Measurements from ENCODE around the gene SMIM8.
"Not testable (repeated sequence)": the region's sequence is repeated elsewhere in the genome, so short reads cannot be mapped to it uniquely, and the experiment has no call there.

Gene SMIM8, protein sequence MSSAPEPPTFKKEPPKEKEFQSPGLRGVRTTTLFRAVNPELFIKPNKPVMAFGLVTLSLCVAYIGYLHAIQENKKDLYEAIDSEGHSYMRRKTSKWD

DNA sequence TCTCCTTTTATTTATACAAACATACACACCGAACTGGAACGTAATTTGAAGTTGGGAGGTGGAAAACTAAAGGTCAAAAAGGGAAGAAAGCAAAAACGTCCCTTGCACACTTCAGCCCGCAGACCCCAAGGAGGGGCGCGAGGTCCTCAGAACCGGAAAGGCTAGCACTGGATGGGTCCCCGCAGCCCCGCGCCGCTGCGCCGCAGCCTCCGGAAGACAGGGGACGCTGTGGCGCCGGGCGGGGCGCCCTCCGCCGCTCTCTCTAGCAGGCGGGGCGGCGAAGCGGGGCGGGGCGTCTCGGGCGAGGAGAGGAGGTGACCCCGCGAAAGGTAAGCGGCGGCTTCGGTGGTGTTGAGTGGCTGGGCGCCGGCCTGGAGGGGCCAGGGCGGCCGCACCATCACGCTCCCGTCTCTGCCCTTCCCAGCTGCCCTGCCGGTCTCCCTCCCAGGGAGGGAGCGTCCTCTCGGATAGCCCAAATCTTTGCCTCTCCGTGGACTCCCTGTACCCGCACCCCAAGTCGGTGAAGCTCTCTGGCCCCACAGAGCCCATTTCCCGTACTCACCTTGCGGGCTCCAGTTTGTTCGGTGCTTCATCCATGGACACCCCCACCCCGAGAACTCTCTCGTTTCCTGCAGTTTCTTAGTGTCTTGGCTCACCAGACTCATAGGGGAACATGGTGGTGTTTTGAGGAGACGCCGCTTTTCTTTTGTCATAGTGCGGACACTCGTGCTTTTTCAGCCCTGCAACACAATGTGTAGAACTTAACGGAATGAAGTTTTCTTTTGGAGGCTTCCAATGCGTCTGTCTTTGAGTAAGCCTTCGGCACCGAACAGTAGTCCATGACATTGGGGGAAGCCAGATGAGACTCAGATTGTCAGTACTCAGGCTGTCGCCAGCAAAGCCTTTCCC lies at the start of gene SMIM8:
Gene SMIM8 (plus strand): TSS at position 285 of the 909 bp plus-strand sequence. CDS start 14,444 bp downstream, outside the sequence.
- peak; percentile 92 for DNase-seq (ENCODE audit: low spot score)

DNA sequence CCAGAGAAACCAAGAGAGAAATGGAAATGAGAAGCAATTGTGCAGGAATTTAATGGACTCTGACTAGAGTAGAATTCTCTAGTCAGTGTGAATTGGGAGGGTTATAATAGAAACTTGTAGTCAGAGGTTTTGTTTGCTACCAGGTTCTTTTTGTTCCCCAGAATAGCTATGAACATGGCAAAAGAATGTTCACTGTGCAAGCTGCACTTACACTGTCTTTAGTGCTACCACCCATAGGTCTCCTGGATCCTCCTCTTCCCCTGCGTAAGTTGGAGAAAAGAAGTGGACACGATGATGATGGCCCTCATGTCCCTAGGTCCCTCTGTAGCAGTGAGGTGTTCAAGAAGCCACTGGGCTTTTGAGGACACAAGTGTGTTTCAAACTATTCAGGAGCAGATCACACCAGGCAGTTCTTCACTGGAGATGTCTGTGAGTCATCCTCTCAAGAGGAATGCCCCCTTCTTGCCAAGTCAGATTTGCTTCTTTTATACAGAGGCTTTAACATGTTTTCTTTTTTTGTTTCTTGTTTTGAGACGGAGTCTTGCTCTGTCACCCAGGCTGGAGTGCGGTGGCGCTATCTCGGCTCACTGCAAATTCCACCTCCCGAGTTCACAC lies 47.6 kb upstream of the SMIM8 start:
- peak; percentile 69 for DNase-seq (ENCODE audit: low spot score)

DNA sequence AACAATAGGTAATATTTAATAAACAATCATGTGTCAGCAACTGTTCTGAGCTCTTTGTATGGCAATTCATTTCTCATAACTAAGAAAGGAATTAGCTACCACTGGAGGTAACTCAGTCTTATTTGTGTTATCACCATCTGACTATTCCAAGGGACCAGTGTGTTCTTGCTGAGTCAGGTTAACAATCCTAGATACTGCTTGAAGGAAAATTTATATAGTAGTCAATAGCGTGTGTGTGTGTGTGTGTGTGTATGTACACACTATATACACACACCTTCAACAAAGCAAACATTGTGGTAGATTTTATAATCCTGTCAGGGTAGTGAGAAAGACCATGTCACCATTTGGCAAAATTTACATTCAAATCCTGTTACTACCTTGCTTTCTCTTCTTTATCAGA lies 45.8 kb upstream of the SMIM8 start:
- DNase-seq (ENCODE audit: low spot score): no peak

DNA sequence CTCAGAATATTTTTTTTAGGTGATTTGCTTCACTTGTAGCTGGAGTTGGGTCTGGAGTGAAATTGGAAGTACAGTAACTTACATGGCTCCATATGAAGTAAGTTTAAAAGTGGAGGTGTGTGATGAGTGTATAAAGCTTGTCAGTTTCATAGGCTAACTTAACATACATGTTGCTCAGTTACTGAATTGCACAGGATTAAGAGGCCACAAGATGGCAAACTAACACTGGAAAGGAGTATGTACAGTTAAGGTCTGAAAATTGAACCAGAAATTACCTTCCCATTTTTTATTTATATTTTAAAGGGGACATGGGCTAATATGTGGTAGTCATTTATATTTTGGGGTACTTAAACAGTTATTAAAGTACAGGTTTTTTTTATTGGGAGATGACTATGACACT lies 45.3 kb upstream of the SMIM8 start:
- no peak for DNase-seq (ENCODE audit: low spot score)

DNA sequence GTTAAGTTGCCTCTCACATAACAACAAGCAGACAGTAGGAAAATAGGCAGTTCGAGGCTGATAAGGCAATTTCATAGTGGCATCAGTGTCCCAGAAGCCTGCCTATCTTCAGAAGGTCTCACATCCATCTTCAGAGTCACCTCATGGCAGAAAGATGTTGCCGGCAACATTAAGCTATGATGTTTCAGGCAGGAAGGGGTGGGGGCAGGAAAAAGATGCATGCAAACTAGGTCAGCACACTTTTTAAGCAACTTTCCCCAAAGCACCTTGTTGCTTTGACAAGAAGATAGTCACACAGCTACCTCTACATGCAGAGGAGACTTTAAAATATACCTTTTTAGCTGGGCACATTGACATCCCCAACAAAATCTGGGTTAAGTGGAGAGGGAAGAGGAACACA lies 43.2 kb upstream of the SMIM8 start:
- no peak for DNase-seq (ENCODE audit: low spot score)

DNA sequence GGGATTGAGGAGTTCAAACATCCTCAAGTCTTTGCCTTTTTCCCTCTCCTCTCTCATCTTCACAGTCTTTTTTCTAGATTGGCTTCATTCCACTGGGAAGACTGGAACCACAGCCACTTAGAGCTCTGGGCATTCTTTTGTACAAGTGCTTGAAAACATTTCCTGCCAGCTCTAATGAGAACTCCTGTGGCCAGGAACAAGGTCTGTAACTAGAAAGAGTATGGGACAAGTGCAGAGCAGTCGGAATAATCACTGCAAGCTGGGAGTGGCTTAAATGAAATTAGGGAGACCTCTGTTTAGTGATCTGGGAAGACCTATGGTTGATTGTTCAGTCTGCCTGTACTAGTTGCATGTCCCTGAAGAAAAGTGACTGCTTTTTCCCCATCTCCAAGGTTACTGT lies 41.0 kb upstream of the SMIM8 start:
- no peak for DNase-seq (ENCODE audit: low spot score)

DNA sequence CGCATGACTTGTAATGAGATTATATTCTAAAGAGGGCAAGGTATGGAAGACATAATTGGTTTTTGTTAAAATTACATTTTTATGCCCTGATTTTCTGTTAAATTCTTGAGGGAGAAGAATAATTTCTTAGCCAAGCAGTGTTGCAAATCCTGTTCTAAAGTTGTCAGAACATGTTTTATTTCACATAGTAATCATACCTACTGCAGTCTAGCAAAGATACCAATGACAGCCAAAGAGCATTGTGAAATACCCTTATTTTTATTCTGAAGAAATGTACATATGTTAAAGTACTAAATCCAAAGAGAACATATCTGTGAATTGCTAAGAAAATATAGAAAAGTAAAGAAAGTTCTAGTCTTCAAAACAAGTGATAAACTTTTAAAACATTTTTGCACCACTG lies 39.6 kb upstream of the SMIM8 start:
- no peak for DNase-seq (ENCODE audit: low spot score)

DNA sequence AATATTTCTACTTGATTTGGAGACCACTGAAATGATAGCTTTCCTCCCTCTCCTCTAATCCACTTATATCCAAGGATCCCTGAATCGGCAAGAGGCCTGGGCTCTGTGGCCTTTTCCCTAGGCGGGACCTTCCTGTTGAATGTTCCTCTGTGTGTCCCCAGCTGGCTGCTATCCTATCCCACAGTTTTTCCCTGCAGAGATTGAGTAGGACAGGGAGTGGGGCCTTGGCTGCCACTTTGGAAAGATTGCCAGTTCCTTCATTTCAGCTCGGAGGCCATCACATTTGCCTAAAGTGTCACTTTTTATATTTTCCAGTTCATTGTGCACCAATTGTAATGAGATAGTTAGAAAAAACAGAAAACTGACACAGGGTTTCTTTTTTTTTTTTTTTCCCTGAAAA lies 38.9 kb upstream of the SMIM8 start:
- no peak for DNase-seq (ENCODE audit: low spot score)

DNA sequence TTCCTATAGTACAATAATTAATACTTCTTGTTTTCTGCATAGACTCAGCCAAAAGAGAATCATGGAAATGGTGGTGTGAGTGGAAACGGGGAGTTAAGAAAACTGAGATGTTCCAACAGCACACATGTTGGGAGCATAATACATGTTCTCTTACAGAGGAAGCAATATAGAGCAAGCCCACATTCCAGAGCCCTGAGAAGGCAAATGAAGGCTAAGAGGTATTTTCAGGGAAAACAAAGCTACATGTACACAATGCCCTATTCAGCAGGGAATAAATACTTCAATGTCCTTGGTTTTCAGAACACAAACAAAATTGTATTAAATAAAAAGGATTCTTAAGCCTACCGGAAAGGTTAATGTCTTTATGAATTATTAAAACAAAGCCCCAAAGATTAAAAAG lies 35.1 kb upstream of the SMIM8 start:
- DNase-seq (ENCODE audit: low spot score): no peak

DNA sequence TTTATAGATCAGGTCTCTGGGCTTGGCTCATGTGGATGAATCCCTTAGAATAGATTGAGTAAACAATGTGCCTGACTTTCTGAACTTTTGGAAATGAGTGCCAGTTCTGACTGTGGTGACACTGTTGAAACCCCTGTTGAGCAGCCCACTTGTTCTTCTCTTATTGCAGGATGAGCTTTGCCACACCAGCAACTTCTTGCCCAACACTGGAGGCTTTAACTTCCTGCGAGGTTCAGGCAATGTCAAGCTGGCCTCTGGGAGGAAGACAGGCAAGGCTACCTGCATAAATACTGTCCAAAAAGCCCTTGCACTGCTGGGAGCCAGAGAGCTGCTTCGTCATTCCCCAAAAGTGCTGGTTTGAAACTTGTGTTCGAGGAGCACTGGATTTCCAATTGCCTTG lies 32.8 kb upstream of the SMIM8 start:
- no peak for DNase-seq (ENCODE audit: low spot score)

DNA sequence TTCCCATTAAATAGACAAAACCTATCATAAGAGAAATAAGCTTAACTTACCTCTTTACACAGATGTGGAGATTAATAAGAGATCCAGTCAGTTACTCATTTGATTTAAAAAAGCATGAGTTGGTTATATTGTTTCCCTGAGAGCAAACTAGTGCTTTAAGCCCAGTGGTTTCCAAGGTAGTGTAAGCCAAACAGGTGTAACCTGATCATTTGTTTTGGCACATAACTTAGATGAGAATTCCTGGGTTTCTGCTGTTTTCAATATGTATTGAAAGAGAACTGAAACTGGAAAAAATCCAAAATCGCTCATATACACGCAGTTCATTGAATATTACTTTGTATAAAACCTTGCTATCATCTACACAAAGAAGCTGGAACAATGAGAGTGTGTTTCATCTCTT lies 30.5 kb upstream of the SMIM8 start:
- no peak for DNase-seq (ENCODE audit: low spot score)

DNA sequence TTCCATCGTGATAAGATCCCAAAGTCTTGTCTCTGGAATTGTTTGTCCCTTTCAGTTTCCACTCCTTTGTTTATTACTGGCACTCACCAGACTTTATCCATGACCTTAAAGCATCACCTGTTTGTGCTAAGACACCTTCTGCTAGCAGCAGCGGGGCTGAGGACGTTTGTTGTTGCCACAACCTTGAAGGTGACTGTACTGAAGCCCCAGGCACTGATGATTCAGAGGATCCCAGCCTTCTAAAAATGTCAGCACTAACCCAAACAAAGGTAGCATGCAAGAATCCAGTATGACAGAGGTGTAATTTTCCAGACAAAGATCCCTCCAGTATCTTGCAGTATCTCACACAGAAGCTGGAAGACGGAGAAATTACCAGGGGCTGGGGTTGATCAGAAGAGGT lies 28.9 kb upstream of the SMIM8 start:
- no peak for DNase-seq (ENCODE audit: low spot score)

DNA sequence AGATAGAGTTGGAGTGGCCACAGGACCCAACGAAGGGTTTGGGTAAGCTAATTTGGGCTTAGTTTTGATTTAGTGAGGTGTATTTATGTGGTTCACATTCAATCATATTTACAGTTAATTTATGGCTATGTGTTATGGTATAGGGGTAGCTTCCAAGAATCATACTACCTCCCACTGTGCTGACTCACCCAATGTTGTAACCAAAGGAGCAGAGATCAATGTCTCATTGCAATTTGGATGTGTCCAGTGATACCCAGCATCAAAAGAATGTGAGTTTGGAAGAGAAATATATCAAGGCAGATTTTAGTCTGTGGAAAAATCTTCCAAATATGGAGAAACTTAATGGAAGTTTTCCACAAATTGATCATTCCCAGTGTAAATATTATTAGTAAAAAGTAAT lies 25.3 kb upstream of the SMIM8 start:
- DNase-seq (ENCODE audit: low spot score): no peak

DNA sequence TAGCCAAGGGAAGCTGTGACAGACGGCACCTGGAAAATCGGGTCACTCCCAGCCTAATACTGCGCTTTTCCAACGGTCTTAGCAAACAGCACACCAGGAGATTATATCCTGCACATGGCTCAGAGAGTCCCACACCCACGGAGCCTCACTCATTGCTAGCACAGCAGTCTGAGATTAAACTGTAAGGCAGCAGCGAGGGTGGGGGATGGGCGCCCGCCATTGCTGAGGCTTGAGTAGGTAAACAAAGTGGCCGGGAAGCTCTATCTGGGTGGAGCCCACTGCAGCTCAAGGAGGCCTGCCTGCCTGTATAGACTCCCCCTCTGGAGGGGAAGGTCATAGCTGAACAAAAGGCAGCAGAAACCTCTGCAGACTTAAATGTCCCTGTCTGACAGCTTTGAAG lies 21.1 kb upstream of the SMIM8 start:
- DNase-seq (ENCODE audit: low spot score): not testable (repeated sequence)

DNA sequence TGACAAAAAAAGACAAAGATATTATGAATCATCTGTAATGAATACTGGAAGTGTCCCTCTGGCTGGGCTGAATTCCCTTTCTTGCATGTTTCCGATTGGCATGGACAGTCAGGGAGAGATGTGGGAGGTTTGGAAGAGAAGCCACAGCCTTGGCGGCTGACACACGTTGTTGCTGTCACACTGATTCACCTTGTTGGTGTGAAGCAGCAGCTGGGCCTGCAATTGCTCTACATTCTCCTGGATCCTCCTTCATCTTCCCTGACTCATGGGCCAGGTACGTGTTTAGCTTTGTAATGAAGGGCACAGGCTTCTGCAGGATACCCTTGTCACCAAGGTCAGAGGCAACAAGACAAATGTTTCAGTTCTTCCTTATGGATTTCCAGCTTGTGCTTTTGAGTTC lies 13.4 kb upstream of the SMIM8 start:
- no peak for DNase-seq (ENCODE audit: low spot score)

DNA sequence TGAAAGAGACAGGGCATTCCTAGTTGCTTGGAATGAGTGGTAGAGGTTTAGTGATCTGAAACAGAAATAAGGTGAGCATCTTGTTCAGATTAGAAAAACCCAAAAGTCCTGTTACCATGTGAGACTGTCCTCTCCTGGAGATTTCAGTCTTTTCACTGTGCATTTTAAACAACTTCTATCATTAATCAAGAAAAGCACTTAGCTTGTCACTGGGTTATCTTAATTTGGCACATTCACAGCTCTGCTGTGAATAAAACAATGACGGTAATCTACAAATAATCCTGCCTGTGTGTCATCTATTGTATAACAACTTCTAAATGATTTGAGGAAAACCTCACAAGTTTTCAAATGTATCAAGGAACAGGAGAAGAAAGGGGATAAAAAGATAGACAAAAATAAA lies 9.5 kb upstream of the SMIM8 start:
- no peak for DNase-seq (ENCODE audit: low spot score)

DNA sequence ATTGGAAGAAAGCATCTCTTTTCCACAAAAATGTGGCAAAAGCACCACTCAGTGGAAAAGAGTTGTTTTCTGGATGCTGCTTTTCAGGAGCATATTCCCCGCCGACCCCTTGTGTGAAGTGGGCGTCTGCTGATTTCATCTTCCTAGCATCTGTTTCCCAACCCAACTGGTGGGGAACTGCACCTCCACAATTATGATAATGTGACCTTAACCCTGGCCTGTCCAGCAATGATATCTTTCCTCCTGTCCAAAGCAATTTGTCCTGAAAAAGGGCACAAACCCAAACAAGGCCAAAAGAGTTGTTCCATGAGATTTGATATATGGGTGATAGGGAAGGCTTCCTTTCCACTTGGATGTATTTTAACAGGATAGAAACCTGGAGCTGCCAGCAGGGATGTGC lies 7.3 kb upstream of the SMIM8 start:
- DNase-seq (ENCODE audit: low spot score): no peak

DNA sequence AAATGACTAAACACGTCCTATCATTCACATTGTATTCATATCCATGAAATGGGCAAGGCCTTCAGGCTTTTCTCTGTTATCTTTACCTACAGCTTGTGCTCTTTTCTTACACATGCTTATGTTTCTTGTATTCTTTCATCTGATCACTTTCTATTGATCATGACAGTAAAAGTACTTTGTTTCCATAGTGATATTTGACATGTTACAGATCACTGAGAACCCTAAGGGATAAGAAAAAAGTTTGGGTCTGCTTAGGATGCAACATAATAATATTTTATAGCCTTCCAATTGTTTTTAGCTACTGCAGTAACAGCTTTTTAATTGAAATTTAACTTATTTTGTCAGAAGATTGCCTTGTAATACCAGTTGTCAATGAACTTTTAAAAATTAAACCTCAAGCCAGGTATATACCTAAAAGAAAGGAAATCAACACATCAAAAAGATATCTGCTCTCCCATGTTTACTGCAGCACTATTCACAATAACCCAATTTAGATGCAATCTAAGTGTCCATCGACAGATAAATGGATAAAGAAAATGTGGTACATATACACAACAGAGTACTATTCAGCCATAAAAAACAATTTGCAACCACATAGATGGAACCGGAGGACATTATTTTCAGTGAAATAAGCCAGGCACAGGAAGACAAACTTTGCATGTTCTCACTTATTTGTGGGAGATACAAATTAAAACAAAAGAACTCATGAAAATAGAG lies 3.0 kb upstream of the SMIM8 start:
- DNase-seq (ENCODE audit: low spot score): no peak

DNA sequence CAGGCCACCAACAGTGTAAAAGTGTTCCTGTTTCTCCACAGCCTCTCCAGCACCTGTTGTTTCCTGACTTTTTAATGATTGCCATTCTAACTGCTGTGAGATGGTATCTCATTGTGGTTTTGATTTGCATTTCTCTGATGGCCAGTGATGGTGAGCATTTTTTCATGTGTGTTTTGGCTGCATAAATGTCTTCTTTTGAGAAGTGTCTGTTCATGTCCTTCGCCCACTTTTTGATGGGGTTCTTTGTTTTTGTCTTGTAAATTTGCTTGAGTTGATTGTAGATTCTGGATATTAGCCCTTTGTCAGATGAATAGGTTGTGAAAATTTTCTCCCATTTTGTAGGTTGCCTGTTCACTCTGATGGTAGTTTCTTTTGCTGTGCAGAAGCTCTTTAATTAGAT lies 1.5 kb downstream of the SMIM8 start:
- not testable (repeated sequence) for DNase-seq (ENCODE audit: low spot score)

DNA sequence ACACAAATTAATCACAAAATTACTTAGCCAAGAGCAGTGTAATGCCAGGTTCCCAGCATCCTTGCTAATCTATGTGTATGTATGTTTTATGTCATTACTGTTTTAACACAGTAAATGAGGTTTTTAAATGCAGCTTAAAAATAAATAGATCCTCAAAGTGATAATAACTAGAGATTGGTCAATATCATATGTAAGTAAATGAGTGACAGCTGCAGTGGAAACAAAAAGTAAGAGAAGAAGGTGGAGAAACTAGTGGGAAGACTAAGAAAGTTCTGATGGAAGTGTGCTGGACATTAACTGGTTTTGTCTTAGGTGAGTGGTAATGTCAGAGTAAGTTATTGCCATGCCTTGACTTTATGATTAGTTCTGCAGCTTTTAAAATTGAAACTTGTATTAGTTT lies 8.6 kb downstream of the SMIM8 start:
- no peak for DNase-seq (ENCODE audit: low spot score)

DNA sequence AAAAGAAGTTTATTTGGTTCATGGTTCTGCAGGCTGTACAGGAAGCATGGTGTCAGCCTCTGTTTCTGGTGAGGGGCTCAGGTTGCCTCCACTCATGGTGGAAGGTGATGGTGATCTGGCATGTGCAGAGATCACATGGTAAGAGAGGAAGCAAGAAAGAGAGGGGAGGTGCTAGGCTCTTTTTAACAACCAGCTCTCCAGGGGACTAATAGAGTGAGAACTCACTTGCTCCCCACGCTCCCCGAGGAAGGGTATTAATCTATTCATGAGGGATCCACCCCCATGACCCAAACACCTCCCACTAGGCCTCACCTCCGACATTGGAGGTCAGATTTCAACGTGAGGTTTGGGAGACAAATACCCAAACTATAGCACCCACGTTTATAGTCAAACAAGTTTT lies 10.6 kb downstream of the SMIM8 start:
- DNase-seq (ENCODE audit: low spot score): no peak

DNA sequence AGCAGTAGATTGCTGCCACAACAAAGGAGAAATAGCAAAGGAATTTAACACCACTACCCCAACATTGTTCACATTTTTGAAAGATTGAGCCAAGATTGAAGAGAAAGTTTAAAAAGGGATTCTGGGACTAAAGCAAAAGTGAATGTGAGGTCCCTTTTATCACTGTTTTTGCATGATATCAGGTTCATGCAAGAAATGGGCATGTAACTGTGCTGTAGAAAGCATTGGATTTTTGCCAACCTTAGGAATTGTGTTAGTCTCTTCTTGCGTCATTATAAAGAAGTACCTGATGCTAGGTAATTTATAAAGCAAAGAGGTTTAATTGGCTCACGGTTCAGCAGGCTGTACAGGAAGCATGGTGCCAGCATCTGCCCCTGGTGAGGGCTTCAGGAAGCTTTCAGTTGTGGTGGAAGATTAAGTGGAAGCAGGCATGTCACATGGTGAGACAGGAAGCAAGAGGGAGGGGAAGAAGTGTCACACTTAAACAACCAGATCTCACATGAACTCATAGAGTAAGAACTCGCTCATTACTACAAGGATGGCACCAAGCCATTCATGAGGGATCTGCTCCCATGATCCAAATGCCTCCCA lies 11.3 kb downstream of the SMIM8 start:
- DNase-seq (ENCODE audit: low spot score): no peak

Measured in AG08396 (cell line).